GM21576 (cell line): ENCODE data around the gene GRHL1.
"Not testable (repeated sequence)": the region's sequence is repeated elsewhere in the genome, so short reads cannot be mapped to it uniquely, and the experiment has no call there.

Experiments used
- ATAC-seq: cut with Tn5 transposase; IDR thresholded peaks from one replicate; pipeline ENCODE4 v1.9.1; 2021; ENCODE audit warnings: mild to moderate bottlenecking, moderate library complexity; ENCODE audit not compliant: unreplicated experiment

GRHL1 gene

DNA sequence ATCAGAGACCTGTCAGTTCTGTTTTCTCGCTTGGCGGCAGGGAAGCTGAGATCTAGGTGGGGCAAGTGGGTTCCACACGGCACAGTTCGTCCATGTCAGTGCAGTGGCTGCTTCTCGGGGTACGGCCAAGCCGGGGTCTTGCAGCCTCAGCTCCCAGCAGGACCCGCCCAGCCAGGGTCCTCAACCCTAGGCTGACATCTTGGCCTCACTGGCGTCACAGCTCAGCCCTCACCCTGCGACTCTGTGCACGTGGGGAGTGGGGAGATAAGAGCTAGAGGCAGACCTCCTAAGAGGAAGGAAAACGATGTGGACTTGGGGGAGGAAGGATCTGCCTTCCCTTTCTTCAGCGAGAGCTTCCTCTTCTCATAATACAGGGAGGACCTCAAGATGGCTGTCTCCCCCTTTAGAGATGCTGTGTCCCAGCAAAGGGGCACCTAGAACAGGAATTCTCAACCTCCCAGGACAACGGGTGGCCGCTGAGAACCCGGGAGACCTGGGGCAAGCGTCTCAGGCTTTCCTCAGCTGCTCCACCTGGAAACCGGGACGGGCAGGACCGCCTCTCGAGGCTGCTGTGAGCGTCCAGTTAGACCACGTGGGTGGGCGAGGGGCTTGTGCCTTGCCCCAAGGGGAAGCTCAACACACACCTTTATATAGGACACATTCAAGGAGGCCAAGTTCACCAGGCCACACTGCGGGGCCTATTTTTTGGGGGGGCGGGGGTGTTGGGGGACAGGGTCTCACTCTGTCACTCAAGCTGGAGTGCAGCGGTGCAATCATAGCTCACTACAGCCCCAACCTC lies 68.3 kb downstream of the GRHL1 start:
- ATAC-seq, result no peak

DNA sequence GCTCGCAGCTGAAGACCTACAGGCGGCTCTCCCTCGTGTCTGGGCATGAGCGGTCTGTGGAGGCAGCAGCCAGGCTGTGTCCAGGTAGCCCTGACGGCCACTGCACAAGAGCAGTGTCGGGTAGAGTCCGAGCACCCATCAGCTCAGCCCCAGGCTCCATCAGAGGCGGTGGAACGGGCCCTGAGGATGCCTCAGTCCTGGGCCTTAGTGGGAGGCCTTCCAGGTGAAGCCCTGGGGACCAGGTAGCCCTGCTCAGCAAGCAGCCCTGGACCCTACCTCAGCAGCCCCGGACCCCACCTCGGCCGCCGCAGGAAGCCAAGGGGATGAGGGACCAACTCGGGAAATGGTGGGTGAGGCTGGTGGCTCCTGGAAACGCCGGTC lies 70.5 kb downstream of the GRHL1 start:
- ATAC-seq, result no peak

DNA sequence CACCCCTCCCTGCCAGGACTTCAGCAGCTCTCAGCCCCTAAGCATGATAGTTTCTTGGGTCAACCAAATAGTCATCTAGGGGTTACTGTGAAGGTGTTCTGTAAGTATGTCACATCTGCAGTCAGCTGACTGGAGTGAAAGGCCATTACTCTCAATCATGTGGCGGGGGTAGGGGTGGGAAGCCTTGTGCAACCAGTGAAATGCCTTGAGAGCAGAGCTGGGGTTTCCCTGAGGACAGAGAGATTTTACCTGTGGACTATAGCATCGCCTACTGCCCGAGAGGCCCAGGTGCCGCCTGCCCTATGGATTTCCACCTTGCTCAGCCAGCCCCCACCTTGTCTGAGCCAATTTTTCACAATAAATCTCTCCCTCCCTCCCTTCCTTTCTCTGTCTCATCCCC lies 71.0 kb downstream of the GRHL1 start:
- ATAC-seq, result no peak

DNA sequence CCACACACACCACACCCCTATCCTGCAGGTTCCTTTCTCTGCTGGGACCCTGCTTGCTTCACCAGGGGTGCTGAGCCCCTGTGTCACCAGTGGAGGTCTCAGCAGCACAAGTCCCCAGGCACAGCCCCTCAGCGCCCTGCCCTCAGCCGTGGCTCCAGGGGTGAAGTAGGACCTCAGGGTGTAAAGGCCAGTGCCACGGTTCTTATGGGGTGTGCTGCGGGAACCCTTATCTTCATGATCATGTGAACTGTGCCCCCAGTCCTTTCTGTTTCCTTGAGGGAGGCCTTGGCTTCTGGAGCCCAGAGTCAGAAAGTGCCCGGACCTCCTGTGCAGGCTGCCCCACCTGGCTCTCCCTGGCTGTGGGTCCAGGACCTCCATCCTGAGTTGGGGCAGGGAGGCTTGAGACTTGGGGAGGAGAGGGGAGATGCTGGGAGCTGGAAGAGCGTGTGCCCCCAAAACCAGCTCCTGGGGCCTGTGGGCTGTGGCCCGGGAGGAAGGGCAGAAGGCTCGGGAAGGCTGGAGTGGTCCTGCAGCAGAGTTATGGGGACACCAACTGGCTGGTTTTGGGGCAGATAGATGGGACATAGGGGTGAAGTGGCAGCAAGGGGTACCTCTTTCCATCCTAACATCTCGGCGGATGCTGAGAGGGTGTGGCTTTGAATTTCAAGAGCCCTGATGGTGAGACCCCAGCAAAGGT lies 71.6 kb downstream of the GRHL1 start:
- no peak for ATAC-seq

DNA sequence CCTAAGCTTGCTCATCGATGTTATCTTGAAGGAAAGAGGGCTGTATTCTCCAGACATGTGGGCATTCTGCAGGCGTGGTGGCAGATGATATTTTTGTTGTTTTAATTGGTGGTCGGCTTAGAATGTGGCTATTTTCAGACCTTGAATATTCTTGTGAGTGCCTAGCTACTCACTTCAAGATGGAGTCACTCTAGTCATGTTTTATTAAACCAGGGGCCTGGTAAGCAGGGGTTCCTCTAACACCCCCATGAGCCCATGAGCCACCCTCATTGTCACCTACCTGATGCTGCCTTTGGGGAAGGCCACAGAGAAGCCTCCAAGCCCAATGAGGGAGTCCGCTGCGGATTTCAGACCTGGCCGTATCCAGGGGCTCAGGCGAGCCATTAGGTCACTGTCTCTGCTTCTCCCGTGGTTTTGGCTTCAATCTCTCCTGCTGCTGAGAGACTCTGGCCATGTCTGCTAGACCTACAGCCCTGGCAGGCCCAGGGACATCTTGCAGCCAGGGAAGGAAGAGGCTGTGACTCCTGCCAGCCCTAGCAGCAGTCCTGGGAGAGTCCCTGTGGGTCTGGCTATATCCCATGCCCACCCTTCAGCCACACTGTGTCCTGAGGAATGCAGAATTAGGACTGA lies 75.6 kb downstream of the GRHL1 start:
- no peak for ATAC-seq

DNA sequence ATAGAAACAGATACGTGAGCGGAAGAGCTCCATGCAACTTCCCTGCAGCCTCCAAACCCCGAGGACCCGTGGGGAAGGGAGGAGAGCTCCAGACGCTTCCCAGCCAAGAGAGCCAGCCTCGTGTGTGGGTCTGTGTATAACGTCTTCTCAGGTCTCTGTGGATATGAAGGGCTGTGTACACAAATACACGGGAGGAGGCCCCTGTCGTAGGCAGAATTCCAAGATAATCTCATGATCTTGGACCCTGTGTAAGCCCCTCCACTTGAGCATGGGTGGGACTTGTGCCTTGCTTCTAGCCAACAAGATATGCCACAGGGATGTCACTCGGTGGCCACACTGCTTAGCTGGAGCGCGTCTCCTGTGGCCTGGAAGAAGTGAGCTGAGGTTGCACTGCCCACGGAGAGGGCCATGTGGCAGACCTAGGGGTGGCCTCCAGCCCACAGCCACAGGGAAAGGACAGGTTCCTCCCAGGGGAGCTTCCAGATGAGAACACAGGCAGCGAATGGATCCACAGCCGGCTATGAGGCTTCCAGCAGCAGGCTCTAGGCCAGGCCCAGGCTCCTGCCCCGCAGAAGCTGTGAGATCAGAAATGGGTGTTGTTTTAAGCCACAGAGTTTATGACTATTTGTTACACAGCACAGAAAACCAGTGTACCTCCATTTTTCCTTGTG lies 76.3 kb downstream of the GRHL1 start:
- ATAC-seq, result no peak

DNA sequence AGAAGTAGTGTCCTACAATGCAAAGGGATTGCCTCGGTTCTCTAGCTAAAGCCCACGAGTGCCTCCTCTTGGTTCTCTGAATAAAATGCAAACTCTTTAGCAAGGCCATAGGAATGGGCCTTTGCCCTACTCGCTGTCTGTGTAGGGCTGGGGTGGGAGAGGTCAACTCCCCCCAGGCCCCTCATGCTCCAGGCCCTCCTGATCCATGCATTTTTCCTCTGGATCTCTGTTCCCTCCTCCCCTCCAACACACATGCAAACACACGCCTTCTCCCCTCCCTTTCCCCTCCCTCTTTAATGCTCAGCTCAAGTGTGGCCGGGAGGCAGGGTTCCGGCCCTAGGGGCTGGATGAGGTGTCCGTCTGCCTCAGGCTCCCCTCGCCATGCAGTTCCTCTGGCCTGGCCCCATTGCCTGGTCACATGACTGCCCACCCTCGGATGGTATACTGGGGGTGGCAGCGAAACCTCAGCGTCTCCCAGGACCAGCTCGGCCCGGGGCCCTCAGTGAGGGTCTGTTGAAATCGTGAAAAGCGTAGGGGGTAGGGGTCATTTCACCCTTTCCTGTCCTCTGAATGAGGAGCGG lies 77.0 kb downstream of the GRHL1 start:
- no peak for ATAC-seq

DNA sequence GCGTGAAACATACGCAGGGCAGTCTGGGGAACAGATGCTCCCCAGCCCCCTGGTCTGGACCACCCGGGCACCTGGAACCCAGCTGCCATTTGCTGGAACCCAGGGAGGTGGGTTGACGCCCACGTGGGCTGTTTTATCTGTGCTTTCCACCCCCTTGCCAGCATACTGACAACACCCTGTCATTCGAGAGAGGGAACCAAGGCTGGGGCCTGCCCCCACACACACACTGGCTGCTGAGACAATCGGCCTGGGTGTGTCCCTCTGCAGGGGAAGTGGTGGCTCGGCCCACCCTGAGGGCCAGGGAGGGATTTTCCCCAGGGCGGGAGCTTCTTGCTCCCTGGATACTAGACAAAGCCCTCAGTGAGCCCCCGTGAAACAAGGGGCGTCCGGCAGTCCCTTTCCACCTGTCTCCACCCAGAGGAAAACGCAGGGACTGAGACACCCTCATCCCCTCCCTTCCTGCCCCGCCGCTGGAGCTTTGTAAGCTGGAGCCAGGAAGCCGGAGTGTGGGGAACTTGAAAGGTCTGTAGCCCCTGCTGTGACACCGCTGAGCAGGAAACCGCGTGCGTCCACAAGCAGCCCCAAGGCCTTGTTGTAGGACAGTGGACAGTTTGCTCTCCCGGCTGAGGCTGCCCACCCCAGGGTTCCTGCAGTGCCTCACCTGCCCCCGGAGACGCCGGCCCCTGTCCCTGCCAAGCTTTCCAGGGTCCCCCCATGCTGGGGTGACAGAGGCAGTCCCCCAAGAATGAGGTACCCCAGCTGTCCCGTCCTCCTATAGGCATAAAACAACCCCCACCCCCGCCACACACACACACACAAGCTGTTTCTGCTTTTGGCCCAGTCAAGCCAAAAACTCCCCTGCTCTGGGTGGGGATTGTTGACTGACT lies 77.7 kb downstream of the GRHL1 start:
- no peak for ATAC-seq

DNA sequence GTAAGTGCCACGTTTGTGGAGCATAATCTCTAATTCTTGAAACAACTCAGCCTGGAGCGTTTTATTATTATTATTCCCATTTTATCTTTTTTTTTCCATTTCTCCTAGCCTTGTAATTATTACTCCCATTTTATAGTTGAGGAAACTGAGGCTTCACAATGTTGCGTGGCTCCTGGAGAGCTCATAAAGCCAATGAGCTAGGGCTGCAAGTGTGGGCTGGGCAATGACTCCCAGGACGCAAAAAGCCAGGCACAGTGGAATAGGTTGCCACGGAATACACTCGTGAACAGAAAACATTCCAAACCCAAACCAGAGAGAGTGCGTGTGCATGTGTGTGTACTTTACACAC lies 78.4 kb downstream of the GRHL1 start:
- ATAC-seq, result no peak

DNA sequence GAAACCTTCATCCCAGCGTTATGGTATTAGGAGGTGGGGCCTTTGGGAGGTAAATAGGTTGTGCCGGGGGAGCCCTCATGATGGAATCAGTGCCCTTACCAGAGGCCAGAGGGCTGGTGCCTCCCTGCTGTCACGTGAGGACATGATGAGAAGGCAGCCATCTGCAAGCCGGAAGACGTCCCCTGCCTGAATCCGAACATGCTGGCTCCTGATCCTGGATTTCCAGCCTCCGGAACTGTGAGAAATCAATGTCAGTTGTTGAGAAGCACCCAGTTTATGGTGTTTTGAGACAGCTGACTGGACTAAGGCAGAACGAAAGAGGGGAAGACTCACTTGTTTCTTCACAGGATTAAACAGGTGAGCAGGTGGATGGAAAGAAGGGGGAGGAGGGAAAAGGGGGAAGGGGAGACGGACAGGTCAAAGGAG lies 78.8 kb downstream of the GRHL1 start:
- ATAC-seq, result no peak

DNA sequence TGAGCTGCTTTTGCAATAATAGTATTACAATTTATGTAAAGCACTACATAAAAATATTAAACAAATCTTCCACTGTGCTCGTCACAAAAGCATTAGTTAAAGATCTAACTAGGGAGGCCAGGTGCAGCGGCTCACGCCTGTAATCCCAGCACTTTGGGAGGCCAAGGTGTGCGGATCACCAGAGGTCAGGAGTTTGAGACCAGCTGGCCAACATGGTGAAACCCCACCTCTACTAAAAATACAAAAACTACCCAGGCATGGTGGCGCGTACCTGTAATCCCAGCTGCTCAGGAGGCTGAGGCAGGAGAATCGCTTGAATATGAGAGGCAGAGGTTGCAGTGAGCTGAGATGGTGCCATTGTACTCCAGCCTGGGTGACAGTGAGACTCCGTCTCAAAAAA lies 79.3 kb downstream of the GRHL1 start:
- not testable (repeated sequence) for ATAC-seq

DNA sequence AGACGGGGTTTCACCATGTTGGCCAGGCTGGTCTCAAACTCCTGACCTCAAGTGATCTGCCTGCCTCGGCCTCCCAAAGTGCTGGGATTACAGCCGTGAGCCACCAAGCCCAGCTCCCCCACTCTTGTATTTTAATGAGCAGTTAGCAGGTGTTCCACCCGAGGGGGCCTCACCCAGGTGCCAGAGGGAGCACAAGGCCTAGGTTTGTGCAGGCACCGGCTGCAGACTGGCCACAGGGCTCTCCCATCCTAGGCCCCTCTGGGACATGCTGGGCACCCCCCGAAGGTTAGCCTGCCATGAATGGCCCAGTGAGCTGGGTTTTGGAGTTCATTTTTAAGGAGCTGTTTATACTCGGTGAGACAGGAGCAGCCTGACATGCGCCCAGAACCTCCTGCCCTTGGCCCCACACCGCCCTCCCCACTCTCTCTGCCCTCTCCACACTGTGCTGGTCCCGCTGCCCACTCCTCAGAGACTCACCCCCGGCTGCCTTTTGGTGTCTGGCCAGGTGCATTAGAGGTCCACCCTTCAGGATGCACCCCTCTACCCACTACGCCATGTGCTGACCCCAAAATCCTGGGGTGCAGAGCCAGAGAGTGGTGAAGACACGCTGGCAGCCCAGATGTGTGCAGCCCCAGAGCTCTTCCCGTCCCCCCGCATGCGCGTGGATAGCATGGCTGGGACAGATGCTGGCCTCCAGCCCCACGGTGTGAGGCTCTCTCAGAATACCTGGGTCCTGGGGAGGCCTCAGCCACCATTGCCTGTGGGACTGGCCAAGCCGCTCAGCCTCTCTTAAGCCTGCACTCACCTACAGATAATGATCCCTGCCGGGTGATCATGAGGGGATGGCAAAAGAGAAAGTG lies 80.6 kb downstream of the GRHL1 start:
- no peak for ATAC-seq

DNA sequence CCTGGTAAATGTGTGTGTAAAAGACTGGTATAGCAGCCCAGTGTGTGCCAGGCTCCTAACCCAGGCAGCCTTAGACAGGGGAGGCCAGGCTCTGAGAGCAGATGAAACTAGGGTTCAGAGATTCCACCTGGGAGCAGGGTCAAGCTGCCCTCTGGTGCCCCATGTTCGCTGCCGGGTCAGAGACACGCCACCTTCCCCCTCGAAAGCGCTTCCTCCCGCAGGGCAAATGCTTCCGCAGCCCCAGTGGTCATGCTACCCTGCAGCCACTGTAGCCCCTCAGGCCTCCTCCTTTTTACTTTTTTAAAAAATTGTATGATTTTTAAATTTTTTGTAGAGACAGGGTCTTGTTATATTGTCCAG lies 81.2 kb downstream of the GRHL1 start:
- ATAC-seq, result no peak

DNA sequence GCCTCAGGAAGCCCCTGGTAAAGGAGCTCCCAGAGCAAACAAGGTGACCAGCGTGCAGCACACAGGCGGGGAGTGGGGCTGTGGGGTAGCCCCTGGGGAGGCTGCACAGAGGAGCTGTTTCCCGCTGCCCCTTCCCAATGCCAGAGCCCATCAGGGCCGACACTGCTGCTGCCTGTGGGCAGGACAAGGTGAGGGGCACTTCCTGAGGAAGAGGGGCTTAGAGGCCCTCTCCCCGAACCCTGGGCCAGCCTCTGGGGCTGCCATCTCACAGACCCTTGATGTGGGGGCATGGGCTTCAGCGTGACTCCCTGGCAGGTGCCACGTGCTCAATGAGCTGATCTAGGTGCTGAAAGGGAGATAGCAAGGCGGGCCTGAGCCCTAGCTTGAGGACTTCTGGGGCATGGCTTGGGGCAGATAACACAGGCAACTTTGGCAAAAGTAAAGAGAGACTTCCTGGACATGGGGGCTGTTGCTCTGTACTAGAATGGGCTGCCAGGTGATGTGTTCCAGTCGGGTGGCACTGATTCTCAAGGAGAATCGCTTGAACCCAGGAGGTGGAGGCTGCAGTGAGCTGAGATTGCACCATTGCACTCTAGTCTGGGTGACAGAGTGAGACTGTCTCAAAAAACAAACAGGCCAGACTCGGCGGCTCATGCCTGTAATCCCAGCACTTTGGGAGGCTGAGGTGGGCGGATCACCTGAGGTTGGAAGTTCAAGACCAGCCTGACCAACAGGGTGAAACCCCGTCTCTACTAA lies 81.9 kb downstream of the GRHL1 start:
- no peak for ATAC-seq

DNA sequence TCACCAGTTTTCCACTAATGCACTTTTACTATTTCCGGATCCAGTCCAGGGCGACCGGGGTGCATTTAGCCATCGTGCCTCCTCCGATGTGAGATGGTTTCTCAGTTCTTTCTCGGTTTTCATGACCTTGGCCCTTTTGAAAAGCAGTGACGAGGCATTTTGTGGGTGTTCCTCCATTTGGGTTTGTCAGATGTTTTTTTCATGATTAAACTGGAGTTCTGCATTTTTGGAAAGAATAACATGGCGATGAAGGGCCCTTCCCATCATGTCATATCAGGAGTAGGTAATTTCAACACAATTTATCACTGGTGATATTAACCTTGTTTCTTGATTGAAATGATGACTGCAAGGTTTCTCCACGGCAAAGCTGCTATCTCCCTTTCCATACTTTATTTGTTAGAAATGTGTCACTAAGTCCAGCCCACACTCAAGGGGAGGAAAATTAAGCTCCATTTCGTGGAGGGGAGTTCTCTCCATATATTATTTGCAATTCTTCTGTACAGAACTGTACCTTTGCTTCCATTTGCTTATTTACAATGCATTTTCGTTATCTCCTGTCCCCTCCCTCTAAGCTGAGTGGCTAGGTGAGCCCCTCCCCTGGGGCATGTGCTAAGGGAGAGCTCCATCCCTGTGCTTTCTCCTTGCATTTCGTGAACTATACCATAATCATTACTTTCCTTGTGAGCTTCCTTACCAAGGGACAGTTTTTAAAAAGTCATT lies 83.0 kb downstream of the GRHL1 start:
- no peak for ATAC-seq

DNA sequence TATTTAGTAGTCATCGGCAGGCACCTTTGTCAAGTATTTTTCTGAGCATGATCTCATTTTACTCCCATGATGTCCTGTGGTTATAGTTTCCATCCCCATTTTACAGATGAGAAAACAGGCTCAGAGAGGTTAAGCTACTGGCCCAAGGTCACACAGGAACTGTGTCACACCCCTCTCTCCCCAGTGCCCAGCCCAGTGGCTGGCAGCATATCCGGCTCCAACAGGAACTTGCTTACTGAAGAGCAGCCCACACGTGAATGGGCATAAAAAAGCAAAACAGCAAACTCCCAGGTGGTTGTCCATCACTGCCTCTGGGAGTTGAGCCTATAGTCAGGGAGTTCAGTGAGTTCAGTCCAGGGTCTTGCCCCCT lies 83.5 kb downstream of the GRHL1 start:
- ATAC-seq, result no peak

DNA sequence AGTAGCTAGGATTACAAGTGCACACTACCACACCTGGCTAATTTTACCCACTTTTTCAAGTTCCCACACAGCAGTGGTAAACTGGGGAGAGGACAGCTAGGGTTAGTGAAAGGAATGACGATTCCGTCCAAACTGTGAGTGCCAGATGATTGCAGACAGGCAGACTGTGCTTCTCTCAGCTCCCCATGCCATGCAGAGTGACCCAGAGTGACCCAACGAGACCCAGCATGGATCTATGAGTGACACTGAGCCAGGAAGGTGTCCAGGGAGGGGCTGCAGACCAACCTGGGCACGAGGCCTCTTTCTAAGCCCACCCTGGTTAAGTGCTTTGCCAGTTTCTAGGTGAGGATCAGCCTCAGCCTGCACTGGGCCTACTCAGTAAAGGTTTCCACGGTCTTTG lies 84.1 kb downstream of the GRHL1 start:
- ATAC-seq, result no peak
